OCI-LY1 (cell line): Measurements from ENCODE around the gene TLR9.

ENCODE experiments used
- EZH2 ChIP-seq: fragments of 200-600 bp; sonication (generic), shearing (Covaris generic); IDR thresholded peaks from 2 replicates; pipeline ENCODE4 v1.8.0; 2017; ENCODE audit warnings: borderline replicate concordance, mixed run types, mild to moderate bottlenecking, antibody characterized with exemption, low read length, moderate library complexity, mixed read lengths
- TF ChIP-seq, protein P1 (sequence below): fragments of 200-600 bp; sonication (generic), shearing (Covaris generic); IDR thresholded peaks from 2 replicates; pipeline ENCODE4 v1.5.1; 2017; ENCODE audit warnings: mild to moderate bottlenecking, antibody characterized with exemption, low read length, moderate library complexity, mixed read lengths

- TF ChIP-seq, protein P1, sequence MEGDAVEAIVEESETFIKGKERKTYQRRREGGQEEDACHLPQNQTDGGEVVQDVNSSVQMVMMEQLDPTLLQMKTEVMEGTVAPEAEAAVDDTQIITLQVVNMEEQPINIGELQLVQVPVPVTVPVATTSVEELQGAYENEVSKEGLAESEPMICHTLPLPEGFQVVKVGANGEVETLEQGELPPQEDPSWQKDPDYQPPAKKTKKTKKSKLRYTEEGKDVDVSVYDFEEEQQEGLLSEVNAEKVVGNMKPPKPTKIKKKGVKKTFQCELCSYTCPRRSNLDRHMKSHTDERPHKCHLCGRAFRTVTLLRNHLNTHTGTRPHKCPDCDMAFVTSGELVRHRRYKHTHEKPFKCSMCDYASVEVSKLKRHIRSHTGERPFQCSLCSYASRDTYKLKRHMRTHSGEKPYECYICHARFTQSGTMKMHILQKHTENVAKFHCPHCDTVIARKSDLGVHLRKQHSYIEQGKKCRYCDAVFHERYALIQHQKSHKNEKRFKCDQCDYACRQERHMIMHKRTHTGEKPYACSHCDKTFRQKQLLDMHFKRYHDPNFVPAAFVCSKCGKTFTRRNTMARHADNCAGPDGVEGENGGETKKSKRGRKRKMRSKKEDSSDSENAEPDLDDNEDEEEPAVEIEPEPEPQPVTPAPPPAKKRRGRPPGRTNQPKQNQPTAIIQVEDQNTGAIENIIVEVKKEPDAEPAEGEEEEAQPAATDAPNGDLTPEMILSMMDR: no peak
- no peak for TF ChIP-seq EZH2
These were observed 21.4 kb upstream of the TLR9 start for GRCh38 chr3:52246728-52247408.
